Endothelial cell of umbilical vein (primary cell): ENCODE results near the gene NFIA. TPM values are rescaled to one million over a fixed set of nuclear protein-coding genes. Genes with fewer than 3 reads are reported as not detected.

Experiments used
- BruUV-seq: library from RNA; stranded (reverse); fragments of 400-500 nt; replicated peaks from 2 replicates; lab custom pipeline; 2021; lab: Mats Ljungman, UMichigan
- CTCF ChIA-PET: fragments of 300-600, 350-600 bp; sonication (Branson Sonifier 250); formaldehyde crosslinking; loops from one replicate; lab custom pipeline; 2021; ENCODE audit warnings: antibody characterized with exemption, inconsistent platforms; lab: Charles Lee
- POLR2A ChIA-PET: fragments of 300-600, 350-600 bp; sonication (Branson Sonifier 250); formaldehyde crosslinking; loops from one replicate; lab custom pipeline; 2021; ENCODE audit warnings: antibody characterized with exemption, inconsistent platforms; lab: Charles Lee
- DNase-seq: peaks from one replicate; pipeline ENCODE4 v3.0.0-alpha.2; 2011; ENCODE audit warnings: low read depth, low spot score
- FAIRE-seq: peaks from 2 replicates; lab custom pipeline; 2011; peaks lifted over from hg19 to GRCh38; lab: Jason Lieb, UNC
- H2AFZ ChIP-seq: 2 replicates; pipeline ENCODE4 v1.6.0; 2012; ENCODE audit warnings: low read depth, low read length, control low read depth, inconsistent platforms
- H3K27ac ChIP-seq: 2 replicates; pipeline ENCODE4 v1.5.1; 2011; ENCODE audit warnings: low read depth, mild to moderate bottlenecking, control low read depth, low read length, moderate library complexity; ENCODE audit not compliant: insufficient read depth
- H3K27me3 ChIP-seq, 2 experiments: 2 replicates each; pipeline versions ENCODE4 v1.6.0 to v1.6.1; 2011; ENCODE audit warnings: low read length in 2 of 2, mixed read lengths in 1 of 2; ENCODE audit not compliant: control insufficient read depth in 2 of 2, insufficient read depth in 2 of 2
- H3K36me3 ChIP-seq, 2 experiments: 2 replicates in 1 of 2; 3 replicates in 1 of 2; pipeline ENCODE4 v1.5.1; 2011; ENCODE audit warnings: low read length in 2 of 2, mild to moderate bottlenecking in 1 of 2, moderate library complexity in 1 of 2; ENCODE audit not compliant: control insufficient read depth in 2 of 2, insufficient read depth in 2 of 2; ENCODE audit errors: extremely low read depth in 1 of 2
- H3K4me1 ChIP-seq: 3 replicates; pipeline ENCODE4 v1.5.1; 2011; ENCODE audit warnings: mild to moderate bottlenecking, low read length; ENCODE audit not compliant: control insufficient read depth, insufficient read depth; ENCODE audit errors: extremely low read depth
- H3K4me2 ChIP-seq: 2 replicates; pipeline ENCODE4 v1.6.1; 2011; ENCODE audit warnings: low read length, control low read depth, mixed read lengths; ENCODE audit not compliant: insufficient read depth
- H3K4me3 ChIP-seq, 3 experiments: fragments of 200-600 bp in 1 of 3; sonication (generic), shearing (Covaris generic) in 1 of 3; replicated peaks in 1 of 3; 2 replicates each; pipeline ENCODE4 v1.5.1; 2011 to 2016; ENCODE audit warnings: control low read depth in 3 of 3, low read length in 3 of 3, mild to moderate bottlenecking in 2 of 3, inconsistent platforms in 1 of 3, low read depth in 1 of 3, moderate library complexity in 1 of 3; ENCODE audit not compliant: insufficient read depth in 1 of 3
- H3K79me2 ChIP-seq: 2 replicates; pipeline ENCODE4 v1.6.0; 2012; ENCODE audit warnings: low read length, inconsistent platforms; ENCODE audit not compliant: control insufficient read depth, insufficient read depth
- H3K9ac ChIP-seq: replicated peaks from 2 replicates; pipeline ENCODE3; 2011; ENCODE audit warnings: low read length, control low read depth; ENCODE audit not compliant: insufficient read depth; ENCODE audit errors: extremely low read depth
- H3K9me1 ChIP-seq: replicated peaks from 3 replicates; pipeline ENCODE4 v1.6.0; 2011; ENCODE audit warnings: mild to moderate bottlenecking, low read length; ENCODE audit not compliant: control insufficient read depth, insufficient read depth; ENCODE audit errors: extremely low read depth
- H3K9me3 ChIP-seq: replicated peaks from 2 replicates; pipeline ENCODE4 v1.5.1; 2012; ENCODE audit warnings: low read length, inconsistent platforms; ENCODE audit not compliant: control insufficient read depth, insufficient read depth
- H4K20me1 ChIP-seq: replicated peaks from 2 replicates; pipeline ENCODE3; 2011; ENCODE audit warnings: mild to moderate bottlenecking, low read length; ENCODE audit not compliant: control insufficient read depth, insufficient read depth; ENCODE audit errors: extremely low read depth
- CTCF ChIP-seq, 2 donors: IDR thresholded peaks; 1 replicate in 1 of 2; 2 replicates in 1 of 2; pipeline ENCODE4 v1.5.1; 2011; ENCODE audit warnings: low read length in 2 of 2, mild to moderate bottlenecking in 2 of 2, moderate library complexity in 2 of 2, control low read depth in 1 of 2, inconsistent platforms in 1 of 2, low read depth in 1 of 2; ENCODE audit not compliant: insufficient read depth in 1 of 2; ENCODE audit errors: extremely low read depth in 1 of 2
- EZH2 ChIP-seq: IDR thresholded peaks from 2 replicates; pipeline ENCODE4 v1.6.1; 2012; ENCODE audit warnings: borderline replicate concordance, low read depth, mild to moderate bottlenecking, moderate library complexity, low read length, inconsistent platforms; ENCODE audit not compliant: severe bottlenecking
- FOS ChIP-seq: IDR thresholded peaks from 2 replicates; pipeline ENCODE4 v1.6.1; 2011; ENCODE audit warnings: mild to moderate bottlenecking, low read length, moderate library complexity, borderline replicate concordance; ENCODE audit not compliant: insufficient read depth
- GATA2 ChIP-seq: IDR thresholded peaks from 2 replicates; pipeline ENCODE4 v1.7.0; 2011; ENCODE audit warnings: low read depth, mild to moderate bottlenecking, moderate library complexity, mixed read lengths, low read length; ENCODE audit not compliant: insufficient read length, insufficient read depth
- JUN ChIP-seq: IDR thresholded peaks from 2 replicates; pipeline ENCODE4 v1.6.1; 2011; ENCODE audit warnings: borderline replicate concordance, low read depth; ENCODE audit not compliant: insufficient read length, insufficient read depth
- MYC ChIP-seq: IDR thresholded peaks from one replicate; pipeline ENCODE4 v1.6.1; 2011; ENCODE audit warnings: mild to moderate bottlenecking, low read depth, low read length
- POLR2A ChIP-seq: IDR thresholded peaks from 2 replicates; pipeline ENCODE4 v1.6.1; 2012; ENCODE audit warnings: low read depth, mild to moderate bottlenecking, control low read depth, low read length
- POLR2AphosphoS5 ChIP-seq: IDR thresholded peaks from 2 replicates; pipeline ENCODE4 v1.6.1; 2012; ENCODE audit warnings: low read depth, mild to moderate bottlenecking, control low read depth, low read length, moderate library complexity; ENCODE audit not compliant: insufficient read depth
- dilution Hi-C: fragments of 300-500 bp; cut with MboI; formaldehyde crosslinking; loops from one replicate; pipeline ENCODE4 v1.15.0; 2019; ENCODE audit warnings: low sequenced_read_pairs; ENCODE audit not compliant: extremely low pct_ligation_motif_present
- intact Hi-C: fragments of 100-400 bp; cut with micrococcal nuclease; formaldehyde crosslinking; loops from one replicate; pipeline ENCODE4 v1.10.0; 2022
- polyA plus RNA-seq, 4 experiments: library from polyadenylated mRNA; depleted of rRNA in 3 of 4; stranded (reverse) in 3 of 4; unstranded in 1 of 4; fragments of >200 nt; gene quantifications; 2 replicates each; pipeline versions ENCODE4 v1.2.1 to v1.2.3, GENCODE V29; 2011 to 2012; ENCODE audit warnings: missing spikeins in 1 of 4
- total RNA-seq: library from RNA; stranded (reverse); gene quantifications from 2 replicates; pipeline ENCODE4 v1.2.3, GENCODE V29; 2021
- TF ChIP-seq, protein P1 (sequence below): IDR thresholded peaks from 2 replicates; pipeline ENCODE4 v1.6.1; 2011; ENCODE audit not compliant: insufficient read depth, insufficient read length

NFIA gene
- total and polyA plus RNA-seq, 2 donors (not counting 3 experiments of a cell fraction or from before 2014, with no cell fraction given), result 25.5 to 47.0 TPM

DNA sequence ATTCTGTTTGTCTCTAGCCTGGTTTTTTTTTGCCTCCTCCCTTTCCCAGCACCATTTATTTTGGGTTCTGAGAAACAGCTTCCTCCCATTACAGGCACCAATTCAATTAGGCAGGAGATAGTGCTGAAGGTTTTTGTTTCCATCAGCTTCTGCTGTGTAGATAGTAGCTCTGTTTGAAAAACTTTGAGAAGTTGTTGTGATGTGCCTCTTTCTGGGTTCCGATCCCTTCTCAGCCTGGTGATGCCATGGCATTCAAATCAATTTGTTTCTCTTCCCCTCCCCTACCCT lies 109.0 kb downstream of the NFIA start:
- dilution Hi-C loops (no loop called here), intact Hi-C loops (no loop called here)
- no peak for TF ChIP-seq FOS
- no peak for TF ChIP-seq GATA2
- TF ChIP-seq, protein P1, sequence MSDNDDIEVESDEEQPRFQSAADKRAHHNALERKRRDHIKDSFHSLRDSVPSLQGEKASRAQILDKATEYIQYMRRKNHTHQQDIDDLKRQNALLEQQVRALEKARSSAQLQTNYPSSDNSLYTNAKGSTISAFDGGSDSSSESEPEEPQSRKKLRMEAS, result no peak
- TF ChIP-seq EZH2, result no peak
- TF ChIP-seq JUN, result no peak
- TF ChIP-seq POLR2AphosphoS5, result no peak
- no peak for TF ChIP-seq MYC
- TF ChIP-seq CTCF (IDR thresholded peaks at IDR 0.05; ENCODE audit: extremely low read depth in 1 of 2, insufficient read depth in 1 of 2, low read depth in 1 of 2, low read length in 2 of 2), result no peak
- TF ChIP-seq POLR2A, result no peak
- Histone ChIP-seq H4K20me1 (no peaks in the 10 kb centered on the region), H3K4me2 (no peak overlapping the region), H3K4me3 (no peak overlapping the region), H3K4me1 (no peaks in the 10 kb centered on the region), H3K79me2 (peaks cover 2% of the 10 kb centered on the region), H3K27ac (no peak overlapping the region), H3K36me3 (no peaks in the 10 kb centered on the region), H3K9ac (no peak overlapping the region), H2AFZ (no peak overlapping the region), H3K9me1 (no peaks in the 10 kb centered on the region), H3K9me3 (no peaks in the 10 kb centered on the region), H3K27me3 (no peaks in the 10 kb centered on the region)
- CTCF ChIA-PET, result no interaction called here
- BruUV-seq, result no TSS peak
- DNase-seq, result no peak
- POLR2A ChIA-PET, result no interaction called here
- no peak for FAIRE-seq
